HTERT RPE-1 (cell line): ENCODE measurements around the gene GPANK1.

Source experiments
- in situ Hi-C: fragments of 300-500 bp; cut with MboI; formaldehyde crosslinking; loops from 4 replicates; pipeline ENCODE4 v1.14.3; 2020; ENCODE audit warnings: low sequenced_read_pairs

The GPANK1 gene

DNA sequence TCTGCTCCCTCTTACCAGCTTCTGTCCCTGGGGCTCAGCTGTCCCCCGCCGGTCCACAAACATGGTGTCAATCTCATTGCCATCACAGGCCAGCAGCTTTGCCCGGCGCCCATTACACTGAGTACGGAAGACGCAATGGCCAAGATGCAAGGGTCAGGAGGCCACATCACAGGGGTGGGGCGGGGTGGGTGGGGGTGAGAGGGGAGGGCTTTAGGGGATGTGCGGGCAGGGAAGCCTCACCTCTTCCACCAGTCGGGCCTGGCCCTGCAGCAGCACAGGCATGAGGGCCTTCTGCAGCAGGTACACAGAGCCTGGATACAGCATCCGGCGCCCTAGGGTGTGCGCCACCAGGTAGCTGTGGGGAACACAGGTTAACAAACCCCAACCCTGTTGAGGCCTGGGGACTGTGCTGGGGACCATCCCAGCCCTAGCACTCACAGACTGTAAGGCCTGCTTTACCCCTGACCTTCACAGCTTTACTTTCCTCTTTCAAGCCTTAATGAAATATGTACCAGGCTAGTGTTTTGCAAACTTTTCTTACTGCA is 26.8 kb upstream of the GPANK1 start:
- in situ Hi-C loops, result no loop called here

DNA sequence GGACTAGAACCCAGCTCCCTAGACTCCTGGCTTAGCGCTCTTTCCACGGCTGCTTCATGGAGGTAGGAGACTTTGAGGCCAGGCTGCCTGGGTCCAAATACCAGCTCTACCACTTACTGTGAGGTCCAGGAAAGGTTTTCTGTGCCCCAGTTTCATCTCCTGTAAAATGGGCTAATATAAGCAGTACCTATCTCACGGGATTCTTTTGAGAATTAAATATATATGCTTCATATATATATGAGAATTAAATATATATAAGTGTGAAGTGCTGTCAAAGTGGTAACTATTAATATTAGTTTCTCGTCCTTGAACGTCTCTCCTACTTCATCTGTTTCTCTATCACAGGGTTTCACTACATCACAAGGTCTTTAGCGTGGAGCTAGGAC is 26.3 kb upstream of the GPANK1 start:
- in situ Hi-C loops, result no loop called here

GRCh38 chr6:31690231-31691077 is 25.7 kb upstream of the GPANK1 start:
- in situ Hi-C loops, result no loop called here

- in situ Hi-C loops, result no loop called here
Observed at GRCh38 chr6:31689249-31690110, 24.7 kb upstream of the GPANK1 start.

- in situ Hi-C loops, result no loop called here
Observed at GRCh38 chr6:31687860-31688693, 23.3 kb upstream of the GPANK1 start.

- in situ Hi-C loops, result no loop called here
Observed at GRCh38 chr6:31687321-31687720, 22.5 kb upstream of the GPANK1 start.

DNA sequence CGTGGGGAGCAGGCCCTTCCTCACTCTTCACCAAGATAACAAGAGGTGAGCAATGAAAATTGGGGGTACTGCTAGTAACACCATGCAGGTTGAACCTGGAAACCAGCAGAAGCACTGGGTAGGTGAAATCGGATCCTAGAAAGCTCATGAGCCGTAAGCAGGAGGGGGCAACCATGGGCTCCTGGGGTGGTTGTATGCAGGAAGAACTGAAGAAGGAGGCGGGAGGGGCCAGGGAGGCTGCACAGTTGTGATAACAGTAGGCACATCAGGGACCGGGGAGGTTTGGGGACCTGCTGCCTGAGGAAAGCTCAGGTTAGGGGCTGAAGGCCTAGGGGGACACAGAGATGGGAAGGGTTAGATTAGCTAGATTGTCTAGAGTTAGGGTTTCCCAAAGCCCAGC is 21.7 kb upstream of the GPANK1 start:
- in situ Hi-C loops, result no loop called here

- in situ Hi-C loops, result no loop called here
Observed at GRCh38 chr6:31683591-31683990, 18.8 kb upstream of the GPANK1 start.

GRCh38 chr6:31681135-31681671 is 16.4 kb upstream of the GPANK1 start:
- in situ Hi-C loops, result no loop called here

DNA sequence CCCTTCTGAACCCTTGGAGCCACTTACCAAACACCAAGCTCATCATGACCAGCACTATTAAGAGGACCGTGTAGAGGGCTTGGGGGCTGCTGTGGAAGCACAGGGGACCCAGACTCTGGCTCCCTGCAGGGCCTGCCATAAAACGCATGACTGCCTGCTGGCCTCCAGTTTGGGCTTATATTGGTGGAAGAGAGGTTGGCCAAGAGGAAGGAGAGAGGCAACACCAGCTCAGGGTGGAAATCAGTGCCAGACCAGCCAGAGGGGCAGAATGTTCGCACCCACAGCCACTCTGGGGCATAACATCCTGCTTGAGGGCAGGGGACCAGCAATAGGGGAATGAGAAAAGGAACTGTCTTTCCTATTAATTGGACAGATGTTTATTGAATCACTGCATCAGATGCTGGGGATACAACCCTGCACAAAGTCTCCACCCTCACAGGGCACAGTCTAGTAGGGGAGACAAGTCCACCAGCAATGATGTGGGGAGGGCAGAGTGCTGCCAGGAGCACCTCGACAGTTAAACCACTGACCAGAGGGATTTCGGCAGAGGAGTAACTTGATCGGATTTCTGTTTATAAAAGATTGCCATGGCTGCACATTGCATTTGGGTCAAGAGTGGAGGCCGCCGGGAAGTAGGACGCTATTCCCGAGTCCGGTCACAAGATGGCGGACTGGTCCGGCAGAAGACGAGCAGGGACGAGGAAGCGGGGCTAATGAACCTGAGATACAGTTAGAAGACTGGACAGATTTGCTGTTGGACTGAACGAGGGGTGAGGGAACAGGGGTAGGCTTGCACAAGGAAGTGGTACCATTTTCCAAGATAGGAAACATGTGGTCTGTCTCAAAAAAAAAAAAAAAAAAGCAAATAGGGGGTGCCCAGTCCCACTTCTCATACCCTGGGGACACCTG is 15.7 kb upstream of the GPANK1 start, which contains the start of gene LY6G5C:
Gene LY6G5C, minus strand, starts transcription at position 842 of the 909 bp plus-strand sequence. Its CDS starts 694 bp downstream, at position 148.
- in situ Hi-C loops, result no loop called here

GRCh38 chr6:31677955-31678354 is 13.2 kb upstream of the GPANK1 start:
- in situ Hi-C loops, result no loop called here

DNA sequence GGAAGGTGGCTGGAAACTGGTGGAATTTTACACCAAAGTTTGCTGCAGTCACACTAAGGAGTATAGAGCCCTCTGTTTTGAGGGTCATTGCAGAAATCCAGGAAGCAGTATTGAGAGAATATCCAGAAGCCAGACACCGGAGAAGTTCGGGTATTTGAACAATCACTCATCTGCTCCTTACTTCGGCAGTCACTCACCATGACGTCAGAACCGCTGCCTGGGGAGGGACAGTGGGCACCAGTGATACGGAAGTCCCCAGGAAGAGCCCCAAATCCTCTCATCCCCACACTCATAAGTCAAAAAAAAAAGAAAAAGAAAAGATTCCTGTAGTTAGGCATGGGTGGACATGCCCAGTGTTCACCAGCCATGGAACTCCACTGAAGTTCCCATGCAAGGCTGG is 12.1 kb upstream of the GPANK1 start:
- in situ Hi-C loops, result no loop called here

- in situ Hi-C loops, result no loop called here
Observed at GRCh38 chr6:31676322-31676903, 11.6 kb upstream of the GPANK1 start.

GRCh38 chr6:31669676-31670075 is 4.9 kb upstream of the GPANK1 start, which contains the start of gene LY6G5B:
Gene LY6G5B (plus strand): TSS chr6:31669976. CDS start chr6:31670951, 975 bp downstream.
- in situ Hi-C loops, result no loop called here

DNA sequence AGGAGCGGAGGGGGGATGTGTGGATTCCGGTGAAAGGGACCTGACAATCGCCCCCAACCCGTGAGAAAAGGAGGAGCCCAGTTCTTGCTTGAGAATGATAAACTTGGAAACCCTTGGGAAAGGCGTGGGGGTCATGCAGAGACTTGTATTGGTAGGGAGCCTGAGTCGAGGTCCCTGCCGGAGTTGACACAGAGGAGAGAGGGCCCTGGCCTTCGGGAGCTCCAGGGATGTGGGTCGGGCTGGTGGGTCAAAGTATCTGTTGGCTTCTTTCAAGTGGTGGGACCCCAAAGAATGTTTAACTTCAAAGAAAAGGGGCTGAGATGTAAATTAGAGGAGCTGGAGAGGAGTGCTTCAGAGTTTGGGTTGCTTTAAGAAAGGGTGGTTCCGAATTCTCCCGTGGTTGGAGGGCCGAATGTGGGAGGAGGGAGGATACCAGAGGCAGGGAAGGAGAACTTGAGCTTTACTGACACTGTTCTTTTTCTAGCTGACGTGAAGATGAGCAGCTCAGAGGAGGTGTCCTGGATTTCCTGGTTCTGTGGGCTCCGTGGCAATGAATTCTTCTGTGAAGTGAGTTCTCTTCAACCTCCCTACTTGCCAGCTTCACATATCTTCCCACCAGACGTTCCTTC is 1.7 kb upstream of the GPANK1 start:
- in situ Hi-C loops, result no loop called here

GRCh38 chr6:31665501-31666336 is 922 bp upstream of the GPANK1 start, which contains the start of gene CSNK2B:
Gene CSNK2B (plus strand): TSS chr6:31666080. CDS start chr6:31666832, 752 bp downstream.
- in situ Hi-C loops, result no loop called here
